Small intestine (tissue), 7 donors: ENCODE measurements around the gene NRXN3. TPM values are rescaled to one million over a fixed set of nuclear protein-coding genes. Genes with fewer than 3 reads are reported as not detected.
A peak's percentile ranks its signal among the peaks of the same experiment; 100 is the strongest.

ENCODE experiments used
- DNase-seq, 2 donors: peaks; one replicate each; pipeline versions ENCODE4 v3.0.0 to v3.0.0-alpha.2; 2013
- FAIRE-seq: peaks from 2 replicates; lab custom pipeline; 2012; peaks lifted over from hg19 to GRCh38; lab: Jason Lieb, UNC
- H3K27ac ChIP-seq, 3 donors: one replicate each; pipeline ENCODE4 v1.5.1; 2013; ENCODE audit warnings: low read length in 2 of 3, mild to moderate bottlenecking in 2 of 3, control low read depth in 1 of 3, inconsistent platforms in 1 of 3, low read depth in 1 of 3, moderate library complexity in 1 of 3
- H3K27me3 ChIP-seq, 3 donors: one replicate each; pipeline ENCODE4 v1.6.1; 2013; ENCODE audit warnings: low read length in 3 of 3, inconsistent platforms in 1 of 3; ENCODE audit not compliant: control insufficient read depth in 3 of 3, insufficient read depth in 3 of 3
- H3K36me3 ChIP-seq, 3 donors: one replicate each; pipeline ENCODE4 v1.6.1; 2013; ENCODE audit warnings: low read length in 3 of 3, inconsistent platforms in 1 of 3, low read depth in 1 of 3, mild to moderate bottlenecking in 1 of 3, moderate library complexity in 1 of 3; ENCODE audit not compliant: control insufficient read depth in 3 of 3, insufficient read depth in 2 of 3
- H3K4me1 ChIP-seq, 3 donors: one replicate each; pipeline ENCODE4 v1.6.1; 2013; ENCODE audit warnings: low read length in 2 of 3, inconsistent platforms in 1 of 3, low read depth in 1 of 3, mild to moderate bottlenecking in 1 of 3, moderate library complexity in 1 of 3; ENCODE audit not compliant: control insufficient read depth in 3 of 3, insufficient read depth in 2 of 3
- H3K4me3 ChIP-seq, 3 donors: one replicate each; pipeline ENCODE4 v1.5.1; 2013; ENCODE audit warnings: low read length in 3 of 3, control low read depth in 1 of 3, inconsistent platforms in 1 of 3, low read depth in 1 of 3, mild to moderate bottlenecking in 1 of 3, moderate library complexity in 1 of 3
- H3K9me3 ChIP-seq, 2 donors: one replicate each; pipeline ENCODE4 v1.6.1; 2013; ENCODE audit warnings: low read depth in 1 of 2, low read length in 1 of 2; ENCODE audit not compliant: control insufficient read depth in 2 of 2, insufficient read depth in 1 of 2
- WGBS, 3 donors: extraction: QIAGEN DNeasy Blood & Tissue Kit; methylation state at CpG; one replicate each; pipeline ENCODE4 v1.1.7; 2013; 5-methylcytosine and 5-hydroxymethylcytosine counted together
- polyA plus RNA-seq, 4 donors: library from polyadenylated mRNA; stranded (reverse) in 3 of 4; unstranded in 1 of 4; fragments of 200-250 nt in 3 of 4; fragments of 120-200 nt in 1 of 4; gene quantifications; one replicate each; pipeline versions ENCODE4 v1.2.1 to v1.2.3, GENCODE V29; 2013
- donor health status: healthy with polysubstance abuse.
- donor health status: control.
- donor health status: control.
- donor health status: Bipolar disorder and iron deficiency.
- donor health status: healthy.

Gene NRXN3
- polyA plus RNA-seq, 4 donors, result 2.3 TPM; not detected in 2

DNA sequence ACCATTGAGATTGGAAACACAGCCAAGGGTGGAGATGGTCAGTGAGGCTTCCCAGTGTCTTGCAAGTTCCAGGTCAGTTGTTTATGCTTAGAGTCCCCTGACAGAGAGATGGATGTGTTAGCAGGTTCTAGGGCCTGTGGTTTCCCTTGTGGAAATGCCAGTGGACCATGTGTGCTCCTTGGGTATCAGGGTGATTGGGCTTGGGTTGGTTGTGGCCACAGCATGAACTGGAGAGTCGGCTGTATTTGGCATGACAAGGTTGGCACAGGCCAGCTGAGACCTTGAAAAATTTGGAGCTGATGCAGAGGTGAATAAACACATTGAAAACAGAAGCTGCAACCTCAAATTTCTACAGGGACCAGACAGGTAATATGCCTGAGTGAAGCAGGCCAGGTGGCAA is 1373.2 kb downstream of the NRXN3 start:
- Histone ChIP-seq H3K4me3 (no peak overlapping the region), H3K4me1 (no peaks in the 10 kb centered on the region), H3K27me3 (no peaks in the 10 kb centered on the region), H3K27ac (no peak overlapping the region), H3K36me3 (no peaks in the 10 kb centered on the region), H3K9me3 (no peaks in the 10 kb centered on the region)
- DNase-seq (no peak), FAIRE-seq (no peak)
- WGBS, 3 donors, result 84 to 91% (median 88%) methylated on average over 1 of the region's 1 CpG

DNA sequence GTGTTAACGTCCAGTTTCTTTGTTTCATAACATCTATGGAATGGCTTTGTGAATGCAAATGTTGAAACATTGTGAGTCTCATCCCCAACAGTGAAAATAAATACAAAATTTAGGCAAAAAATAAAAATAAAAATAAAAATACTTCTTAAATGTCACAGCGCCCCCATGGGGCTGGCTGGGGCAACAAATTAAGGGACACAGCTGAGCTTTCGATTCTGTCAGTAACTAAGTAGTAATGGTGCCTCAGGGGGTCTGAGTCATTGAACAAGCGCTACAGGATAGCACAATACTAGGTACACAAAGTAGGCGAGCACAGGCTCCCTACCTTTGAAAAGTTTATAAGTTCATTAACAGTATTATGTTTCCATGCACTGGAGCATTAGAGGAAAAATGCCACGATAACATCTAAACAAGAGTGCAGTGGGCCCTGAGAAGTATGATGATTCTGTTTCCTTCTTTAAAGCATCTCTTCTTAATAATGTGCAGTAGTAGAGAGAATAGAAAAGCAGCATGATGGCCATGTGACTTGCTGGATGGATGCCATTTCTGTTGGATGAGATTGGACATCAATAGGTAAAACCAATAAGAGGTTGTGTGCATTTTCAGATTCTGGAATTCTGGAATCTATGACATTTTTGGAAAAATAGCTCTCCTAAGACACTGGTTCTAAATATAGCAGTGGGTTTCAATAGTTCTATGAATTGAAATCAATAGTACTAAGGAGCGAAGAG is 1374.0 kb downstream of the NRXN3 start:
- Histone ChIP-seq H3K4me3 (no peak overlapping the region), H3K36me3 (no peaks in the 10 kb centered on the region), H3K27me3 (no peaks in the 10 kb centered on the region), H3K4me1 (no peaks in the 10 kb centered on the region), H3K27ac (no peak overlapping the region), H3K9me3 (no peaks in the 10 kb centered on the region)
- DNase-seq (no peak), FAIRE-seq (no peak)
- WGBS, 3 donors, result 70 to 86% (median 79%) methylated on average over 7 of the region's 7 CpGs

DNA sequence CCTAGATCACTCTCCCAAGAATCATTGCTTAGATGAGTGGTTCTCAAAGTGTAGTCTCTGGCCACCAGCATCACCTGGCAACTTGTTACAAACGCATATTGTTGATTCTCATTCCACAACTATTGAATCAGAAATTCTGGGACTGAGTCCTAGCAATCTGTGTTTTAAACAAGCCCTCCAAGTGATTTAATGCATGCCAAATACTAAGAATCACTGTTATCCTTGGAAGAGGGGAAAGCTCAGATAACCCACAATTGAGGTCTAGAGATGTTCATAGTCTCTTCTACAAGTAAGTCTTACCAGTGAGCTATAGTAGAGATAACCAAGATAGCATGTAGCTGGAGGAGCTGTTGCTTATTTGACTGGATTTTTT is 1374.5 kb downstream of the NRXN3 start:
- FAIRE-seq (no peak), DNase-seq (no peak)
- Histone ChIP-seq H3K36me3 (no peaks in the 10 kb centered on the region), H3K4me3 (no peak overlapping the region), H3K4me1 (no peaks in the 10 kb centered on the region), H3K27ac (no peak overlapping the region), H3K9me3 (no peaks in the 10 kb centered on the region), H3K27me3 (no peaks in the 10 kb centered on the region)
- WGBS, 3 donors, result 64 to 80% (median 80%) methylated on average over 1 of the region's 1 CpG

DNA sequence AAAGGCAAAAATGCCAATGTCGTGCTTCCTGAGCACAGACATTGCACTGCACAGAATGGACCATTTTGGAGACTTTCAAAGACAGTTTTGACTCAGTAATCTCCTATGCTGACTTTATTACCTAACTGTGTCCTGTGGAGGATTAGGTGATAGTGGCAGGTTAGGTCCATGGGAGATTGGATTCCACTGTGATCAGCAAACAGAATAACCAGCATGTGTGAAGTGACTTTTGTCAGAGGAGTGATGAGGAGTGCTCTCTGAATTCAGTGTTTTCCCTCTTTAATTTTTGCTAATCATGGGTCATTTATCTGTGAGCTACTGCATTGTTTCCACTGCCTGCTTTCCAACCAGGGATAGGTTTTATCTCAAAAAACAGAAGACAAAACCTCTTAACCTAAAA is 1378.7 kb downstream of the NRXN3 start:
- FAIRE-seq, result no peak
- DNase-seq, result no peak
- H3K27me3 ChIP-seq, result no peaks in the 10 kb centered on the region
- peaks cover 0 to 14% (median 0%) of the 10 kb centered on the region in 3 donors for H3K4me1 ChIP-seq
- no peak overlapping the region for H3K4me3 ChIP-seq
- H3K9me3 ChIP-seq, result no peaks in the 10 kb centered on the region
- 74 to 83% (median 78%) methylated on average over 1 of the region's 1 CpG for WGBS, 3 donors
- H3K27ac ChIP-seq, result no peak overlapping the region
- no peaks in the 10 kb centered on the region for H3K36me3 ChIP-seq

DNA sequence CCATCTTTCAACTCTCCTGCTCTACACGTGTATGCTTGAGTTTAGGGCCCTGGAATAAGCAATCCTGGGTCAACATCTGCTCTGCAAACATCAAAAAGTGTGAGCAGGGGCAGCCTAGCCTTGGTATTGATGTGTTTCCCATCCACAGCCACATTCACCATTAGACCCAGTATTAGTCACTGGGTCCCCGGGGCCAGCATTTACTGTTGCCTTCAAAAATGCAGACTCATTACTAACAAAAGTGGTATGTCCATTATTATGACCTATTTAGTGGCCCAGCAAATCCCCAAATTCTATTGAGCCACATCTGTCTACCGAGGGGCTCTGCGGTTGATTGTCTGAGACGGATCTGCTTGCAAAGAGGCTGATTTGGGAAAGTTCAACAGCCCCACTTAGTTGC is 1379.3 kb downstream of the NRXN3 start:
- Histone ChIP-seq H3K27ac (no peak overlapping the region), H3K9me3 (no peaks in the 10 kb centered on the region), H3K27me3 (no peaks in the 10 kb centered on the region), H3K4me1 (peaks cover 0 to 14% (median 0%) of the 10 kb centered on the region in 3 donors), H3K36me3 (no peaks in the 10 kb centered on the region), H3K4me3 (no peak overlapping the region)
- 87 to 93% (median 87%) methylated on average over 5 of the region's 5 CpGs for WGBS, 3 donors
- FAIRE-seq (no peak), DNase-seq (no peak)

DNA sequence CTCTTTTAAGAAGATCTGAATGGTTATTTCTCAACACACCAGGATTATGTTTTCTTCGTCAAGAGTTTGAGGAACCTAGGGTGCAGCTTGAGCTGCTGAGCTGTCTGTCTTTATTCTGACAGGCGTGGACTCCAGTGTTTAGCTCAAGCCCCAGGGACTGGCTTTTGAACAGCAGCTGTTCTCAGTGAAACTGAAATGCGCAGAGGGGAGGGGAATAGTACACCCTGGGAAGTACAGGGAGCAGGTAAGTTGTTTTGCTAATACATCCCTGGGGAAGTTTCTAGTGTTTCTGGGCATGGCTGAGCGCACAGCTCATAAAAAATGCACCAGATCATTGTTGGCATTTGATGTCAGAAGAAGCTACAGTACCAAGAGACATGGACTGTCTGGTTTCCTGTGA is 1381.3 kb downstream of the NRXN3 start:
- Histone ChIP-seq H3K27ac (no peak overlapping the region), H3K4me1 (peaks cover 0 to 14% (median 0%) of the 10 kb centered on the region in 3 donors), H3K36me3 (no peaks in the 10 kb centered on the region), H3K9me3 (no peaks in the 10 kb centered on the region), H3K4me3 (no peak overlapping the region), H3K27me3 (no peaks in the 10 kb centered on the region)
- DNase-seq (peak; percentile 7 to 14), FAIRE-seq (no peak)
- 27 to 43% (median 37%) methylated on average over 4 of the region's 4 CpGs for WGBS, 3 donors

DNA sequence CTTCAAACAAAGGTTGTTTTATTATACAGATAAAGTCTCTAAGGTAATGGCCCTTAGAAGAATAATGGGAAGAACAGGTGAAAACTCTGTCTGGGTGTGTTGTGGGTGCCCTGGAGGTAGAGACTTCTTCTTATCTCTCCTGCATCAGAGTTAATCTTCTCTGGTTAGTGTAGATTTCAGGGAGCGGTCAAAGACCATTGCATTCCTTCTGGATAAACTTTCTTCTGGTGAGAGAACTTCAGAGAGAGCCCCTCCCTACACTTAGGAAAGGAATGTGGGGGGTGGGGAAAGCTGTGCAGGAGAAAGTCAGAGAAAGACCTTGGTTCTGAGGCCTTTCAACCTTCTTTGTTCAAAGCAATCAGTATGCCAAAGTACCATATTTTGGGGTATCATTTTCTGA is 1382.6 kb downstream of the NRXN3 start:
- Histone ChIP-seq H3K9me3 (no peaks in the 10 kb centered on the region), H3K27ac (no peak overlapping the region), H3K27me3 (no peaks in the 10 kb centered on the region), H3K36me3 (no peaks in the 10 kb centered on the region), H3K4me3 (no peak overlapping the region), H3K4me1 (peaks cover 0 to 14% (median 0%) of the 10 kb centered on the region in 3 donors)
- WGBS, 3 donors, result 20 to 42% (median 26%) methylated on average over 1 of the region's 1 CpG
- no peak for FAIRE-seq
- peak; percentile 27 to 65 for DNase-seq

DNA sequence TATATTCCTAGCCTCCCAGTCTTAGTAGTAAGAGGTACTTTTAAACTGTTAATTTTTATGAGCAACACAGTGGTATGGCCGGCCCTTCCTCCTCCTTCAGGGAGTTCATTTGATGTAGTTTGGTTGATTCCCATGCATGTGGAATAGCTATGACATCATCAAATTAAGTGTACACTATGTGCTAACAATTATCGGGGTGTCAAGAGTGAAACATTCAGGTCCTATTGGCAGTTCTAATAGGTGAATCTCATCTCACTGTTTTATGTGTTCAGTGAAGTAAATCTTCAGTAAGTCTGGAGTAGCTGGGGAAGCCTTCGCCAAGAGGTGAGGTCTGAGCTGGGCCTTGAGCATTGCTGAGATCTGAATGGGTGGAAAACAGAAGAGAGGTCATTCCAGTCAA is 1384.6 kb downstream of the NRXN3 start:
- no peaks in the 10 kb centered on the region for H3K27me3 ChIP-seq
- H3K27ac ChIP-seq, result no peak overlapping the region
- no peaks in the 10 kb centered on the region for H3K9me3 ChIP-seq
- no peaks in the 10 kb centered on the region for H3K36me3 ChIP-seq
- DNase-seq (no peak), FAIRE-seq (no peak)
- 90 to 92% (median 90%) methylated on average over 3 of the region's 3 CpGs for WGBS, 3 donors
- no peak overlapping the region for H3K4me3 ChIP-seq
- H3K4me1 ChIP-seq, result peaks cover 0 to 14% (median 0%) of the 10 kb centered on the region in 3 donors

DNA sequence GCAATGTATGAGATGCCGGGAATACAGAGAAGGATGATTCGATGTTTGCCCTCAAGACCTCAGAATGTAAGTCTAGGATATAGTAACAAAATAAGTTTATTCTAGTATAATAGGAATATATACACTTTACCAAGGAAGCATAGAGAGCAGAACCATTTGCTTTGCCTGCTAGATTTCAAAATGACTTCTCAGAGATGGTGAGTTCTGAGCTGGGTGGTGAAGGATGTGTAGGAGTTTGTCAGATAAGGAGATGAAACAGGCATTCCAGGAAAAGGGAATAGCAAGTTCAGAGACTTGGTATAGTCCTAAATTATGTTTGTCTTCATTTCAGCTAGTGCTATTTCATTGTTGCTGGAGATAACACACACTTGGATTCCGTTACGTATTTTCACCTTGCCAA is 1385.3 kb downstream of the NRXN3 start:
- no peak overlapping the region for H3K27ac ChIP-seq
- no peaks in the 10 kb centered on the region for H3K27me3 ChIP-seq
- H3K4me3 ChIP-seq, result no peak overlapping the region
- no peaks in the 10 kb centered on the region for H3K36me3 ChIP-seq
- H3K4me1 ChIP-seq, result peaks cover 0 to 14% (median 0%) of the 10 kb centered on the region in 3 donors
- 69 to 86% (median 79%) methylated on average over 4 of the region's 4 CpGs for WGBS, 3 donors
- FAIRE-seq (no peak), DNase-seq (no peak)
- H3K9me3 ChIP-seq, result no peaks in the 10 kb centered on the region
